Measurements from ENCODE around the gene SLC9A8. TPM values are rescaled to one million over a fixed set of nuclear protein-coding genes. Genes with fewer than 3 reads are reported as not detected.

SLC9A8 gene
- total RNA-seq, 4 donors from 2014 or later, result 9.0 to 31.0 (median 16.6) TPM

- Histone ChIP-seq H3K36me3 (peaks cover 0 to 23% (median 9%) of the 10 kb centered on the region in 4 donors), H3K4me3 (no peak overlapping the region), H3K9me3 (no peaks in the 10 kb centered on the region), H3K27me3 (no peaks in the 10 kb centered on the region), H3K27ac (no peak overlapping the region), H3K4me1 (peaks cover 11 to 21% (median 19%) of the 10 kb centered on the region in 4 donors)
- TF ChIP-seq EP300 (IDR thresholded peaks at IDR 0.05; ENCODE audit: low read depth) (no peak), POLR2A (IDR thresholded peaks at IDR 0.05) (no peak), CTCF (IDR thresholded peaks at IDR 0.05) (no peak), POLR2AphosphoS5 (IDR thresholded peaks at IDR 0.05) (no peak)
- peak; percentile 2 for DNase-seq
- in situ Hi-C loops (cut with MboI; ENCODE audit: low pct_ligation_motif_present in 1 of 4, low pct_unique_long_range_greater_than_20kb in 1 of 4, low sequenced_read_pairs in 3 of 4) (no loop called here), intact Hi-C loops (cut with DNase I; ENCODE audit: low total_unique reads) (no loop called here)
- 90 to 100% methylated on average over 1 to 29 of the region's 29 CpGs for WGBS, 2 donors (ENCODE audit: low coverage in 1 of 2)
Measured at GRCh38 chr20:49905415-49906091, 92.9 kb downstream of the SLC9A8 start.

- no peaks in the 10 kb centered on the region for H3K27me3 ChIP-seq
- H3K36me3 ChIP-seq, result peaks cover 0 to 23% (median 9%) of the 10 kb centered on the region in 4 donors
- no peak overlapping the region for H3K4me3 ChIP-seq
- in situ Hi-C loops (cut with MboI; ENCODE audit: low pct_ligation_motif_present in 1 of 4, low pct_unique_long_range_greater_than_20kb in 1 of 4, low sequenced_read_pairs in 3 of 4), result no loop called here
- TF ChIP-seq EP300 (IDR thresholded peaks at IDR 0.05; ENCODE audit: low read depth) (no peak), POLR2AphosphoS5 (IDR thresholded peaks at IDR 0.05) (no peak), POLR2A (IDR thresholded peaks at IDR 0.05) (no peak), CTCF (IDR thresholded peaks at IDR 0.05) (no peak)
- DNase-seq, result no peak
- intact Hi-C loops (cut with DNase I; ENCODE audit: low total_unique reads), result no loop called here
- 93% methylated on average over 35 of the region's 37 CpGs; no CpG with 5 or more reads in 1 of the 2 donors for WGBS, 2 donors (ENCODE audit: low coverage in 1 of 2)
- H3K4me1 ChIP-seq, result peaks cover 17 to 26% (median 21%) of the 10 kb centered on the region in 4 donors
- no peak overlapping the region for H3K27ac ChIP-seq
- no peaks in the 10 kb centered on the region for H3K9me3 ChIP-seq
Measured at GRCh38 chr20:49906101-49906604, 93.5 kb downstream of the SLC9A8 start.

GRCh38 chr20:49906615-49907154 is 94.1 kb downstream of the SLC9A8 start:
- no peak overlapping the region for H3K4me3 ChIP-seq
- intact Hi-C loops (cut with DNase I; ENCODE audit: low total_unique reads), result no loop called here
- no peak for TF ChIP-seq CTCF (IDR thresholded peaks at IDR 0.05)
- no peak for TF ChIP-seq POLR2A (IDR thresholded peaks at IDR 0.05)
- no peak for TF ChIP-seq EP300 (IDR thresholded peaks at IDR 0.05; ENCODE audit: low read depth)
- TF ChIP-seq POLR2AphosphoS5 (IDR thresholded peaks at IDR 0.05), result no peak
- H3K9me3 ChIP-seq, result no peaks in the 10 kb centered on the region
- DNase-seq, result no peak
- H3K27me3 ChIP-seq, result no peaks in the 10 kb centered on the region
- 84% methylated on average over 15 of the region's 15 CpGs; no CpG with 5 or more reads in 1 of the 2 donors for WGBS, 2 donors (ENCODE audit: low coverage in 1 of 2)
- H3K36me3 ChIP-seq, result peaks cover 0 to 23% (median 9%) of the 10 kb centered on the region in 4 donors
- in situ Hi-C loops (cut with MboI; ENCODE audit: low pct_ligation_motif_present in 1 of 4, low pct_unique_long_range_greater_than_20kb in 1 of 4, low sequenced_read_pairs in 3 of 4), result no loop called here
- no peak overlapping the region for H3K27ac ChIP-seq
- peaks cover 18 to 31% (median 23%) of the 10 kb centered on the region in 4 donors for H3K4me1 ChIP-seq

GRCh38 chr20:49907405-49908257 is 95.0 kb downstream of the SLC9A8 start:
- DNase-seq, result no peak
- in situ Hi-C loops (cut with MboI; ENCODE audit: low pct_ligation_motif_present in 1 of 4, low pct_unique_long_range_greater_than_20kb in 1 of 4, low sequenced_read_pairs in 3 of 4), result no loop called here
- Histone ChIP-seq H3K36me3 (peaks cover 0 to 23% (median 9%) of the 10 kb centered on the region in 4 donors), H3K27me3 (no peaks in the 10 kb centered on the region), H3K4me3 (no peak overlapping the region), H3K9me3 (no peaks in the 10 kb centered on the region), H3K4me1 (peaks cover 18 to 40% (median 28%) of the 10 kb centered on the region in 4 donors), H3K27ac (no peak overlapping the region)
- TF ChIP-seq EP300 (IDR thresholded peaks at IDR 0.05; ENCODE audit: low read depth), result no peak
- no peak for TF ChIP-seq POLR2AphosphoS5 (IDR thresholded peaks at IDR 0.05)
- TF ChIP-seq CTCF (IDR thresholded peaks at IDR 0.05), result no peak
- no peak for TF ChIP-seq POLR2A (IDR thresholded peaks at IDR 0.05)
- 93% methylated on average over 19 of the region's 19 CpGs; no CpG with 5 or more reads in 1 of the 2 donors for WGBS, 2 donors (ENCODE audit: low coverage in 1 of 2)
- intact Hi-C loops (cut with DNase I; ENCODE audit: low total_unique reads), result no loop called here
